Nephron progenitor cell (in vitro differentiated cells): ENCODE results near the gene ZFP62.
A peak's percentile ranks its signal among the peaks of the same experiment; 100 is the strongest.
"Not testable (repeated sequence)": the region's sequence is repeated elsewhere in the genome, so short reads cannot be mapped to it uniquely, and the experiment has no call there.

Source experiments
- DNase-seq: peaks from one replicate; pipeline ENCODE4 v3.0.0; 2021
- H3K27ac Mint-ChIP-seq: 2 replicates; pipeline ENCODE4 v1.8.0; 2021; ENCODE audit warnings: mild to moderate bottlenecking, moderate library complexity, mixed read lengths
- H3K27me3 Mint-ChIP-seq: 2 replicates; pipeline ENCODE4 v1.8.0; 2021; ENCODE audit warnings: mild to moderate bottlenecking, low read depth, mixed read lengths; ENCODE audit not compliant: poor library complexity
- H3K36me3 Mint-ChIP-seq: 2 replicates; pipeline ENCODE4 v1.8.0; 2021; ENCODE audit warnings: low read depth, mixed read lengths
- H3K4me1 Mint-ChIP-seq: 2 replicates; pipeline ENCODE4 v1.8.0; 2021; ENCODE audit warnings: mixed read lengths
- H3K4me3 Mint-ChIP-seq: 2 replicates; pipeline ENCODE4 v1.8.0; 2021; ENCODE audit warnings: mild to moderate bottlenecking, moderate library complexity, mixed read lengths
- H3K9me3 Mint-ChIP-seq: 2 replicates; pipeline ENCODE4 v1.8.0; 2021; ENCODE audit warnings: mild to moderate bottlenecking, moderate library complexity, mixed read lengths
- CTCF ChIP-seq: fragments of 200-600 bp; sonication (generic); IDR thresholded peaks from 2 replicates; pipeline ENCODE4 v1.5.0; 2021; ENCODE audit warnings: antibody characterized with exemption

Gene ZFP62

GRCh38 chr5:180829726-180830125 lies 31.4 kb downstream of the ZFP62 start:
- Mint-ChIP-seq H3K27ac (no peak overlapping the region), H3K27me3 (peaks cover 25% of the 10 kb centered on the region), H3K9me3 (peaks cover 59% of the 10 kb centered on the region), H3K4me3 (peak overlapping the region; percentile 94), H3K36me3 (peaks cover 48% of the 10 kb centered on the region), H3K4me1 (peaks cover 23% of the 10 kb centered on the region)
- TF ChIP-seq CTCF, result no peak
- no peak for DNase-seq

- not testable (repeated sequence) for DNase-seq
- peaks cover 22% of the 10 kb centered on the region for H3K27me3 Mint-ChIP-seq
- peak overlapping the region; percentile 83 for H3K27ac Mint-ChIP-seq
- H3K4me3 Mint-ChIP-seq, result peak overlapping the region; percentile 28
- peaks cover 40% of the 10 kb centered on the region for H3K36me3 Mint-ChIP-seq
- peaks cover 59% of the 10 kb centered on the region for H3K9me3 Mint-ChIP-seq
- H3K4me1 Mint-ChIP-seq, result peaks cover 29% of the 10 kb centered on the region
Observed at GRCh38 chr5:180828756-180829531, 32.1 kb downstream of the ZFP62 start.

GRCh38 chr5:180827374-180827773 lies 33.7 kb downstream of the ZFP62 start:
- Mint-ChIP-seq H3K36me3 (peaks cover 38% of the 10 kb centered on the region), H3K27me3 (peaks cover 21% of the 10 kb centered on the region), H3K9me3 (peaks cover 53% of the 10 kb centered on the region), H3K4me1 (peaks cover 41% of the 10 kb centered on the region)
- DNase-seq, H3K27ac Mint-ChIP-seq, H3K4me3 Mint-ChIP-seq: not testable (repeated sequence)

GRCh38 chr5:180825768-180826525 lies 35.1 kb downstream of the ZFP62 start:
- H3K27me3 Mint-ChIP-seq, result peaks cover 17% of the 10 kb centered on the region
- peaks cover 33% of the 10 kb centered on the region for H3K36me3 Mint-ChIP-seq
- no peak for TF ChIP-seq CTCF
- peak overlapping the region; percentile 85 for H3K27ac Mint-ChIP-seq
- peaks cover 39% of the 10 kb centered on the region for H3K4me1 Mint-ChIP-seq
- no peak overlapping the region for H3K4me3 Mint-ChIP-seq
- DNase-seq, result no peak
- H3K9me3 Mint-ChIP-seq, result peaks cover 46% of the 10 kb centered on the region

GRCh38 chr5:180824630-180825476 lies 36.2 kb downstream of the ZFP62 start:
- DNase-seq, result no peak
- Mint-ChIP-seq H3K4me1 (peaks cover 44% of the 10 kb centered on the region), H3K27ac (peak overlapping the region; percentile 85), H3K9me3 (peaks cover 35% of the 10 kb centered on the region), H3K27me3 (peaks cover 16% of the 10 kb centered on the region), H3K36me3 (peaks cover 23% of the 10 kb centered on the region), H3K4me3 (no peak overlapping the region)
- no peak for TF ChIP-seq CTCF

GRCh38 chr5:180823940-180824629 lies 37.0 kb downstream of the ZFP62 start:
- Mint-ChIP-seq H3K36me3 (peaks cover 15% of the 10 kb centered on the region), H3K4me3 (no peak overlapping the region)

More at GRCh38 chr5:180823940-180824629, 37.0 kb downstream of the ZFP62 start:
- Mint-ChIP-seq H3K27ac (no peak overlapping the region), H3K27me3 (peaks cover 13% of the 10 kb centered on the region), H3K9me3 (peaks cover 27% of the 10 kb centered on the region), H3K4me1 (peaks cover 45% of the 10 kb centered on the region)
- DNase-seq, result no peak
- TF ChIP-seq CTCF, result no peak
